HCT116 (cell line): ENCODE results near the gene SMAD7.

ENCODE experiments used
- CTCF ChIP-seq, 3 experiments: fragments of 200-600 bp in 1 of 3; sonication (generic) in 1 of 3; IDR thresholded peaks in 2 of 3; conservative IDR thresholded peaks in 1 of 3; 2 replicates each; pipeline ENCODE4 v1.5.1; 2012 to 2017; ENCODE audit warnings: low read depth in 2 of 3, low read length in 2 of 3, antibody characterized with exemption in 1 of 3, borderline replicate concordance in 1 of 3, control low read depth in 1 of 3, mild to moderate bottlenecking in 1 of 3, mixed read lengths in 1 of 3, mixed run types in 1 of 3, moderate library complexity in 1 of 3; ENCODE audit not compliant: insufficient read depth in 1 of 3
- EZH2 ChIP-seq: fragments of 200-600 bp; sonication (generic); IDR thresholded peaks from 2 replicates; pipeline ENCODE4 v1.6.1; 2017; ENCODE audit warnings: antibody characterized with exemption, mixed run types
- POLR2A ChIP-seq: IDR thresholded peaks from 2 replicates; pipeline ENCODE4 v1.7.0; 2011; ENCODE audit warnings: borderline replicate concordance; ENCODE audit not compliant: insufficient read depth, insufficient read length; ENCODE audit errors: extremely low read depth
- REST ChIP-seq: IDR thresholded peaks from 2 replicates; pipeline ENCODE4 v1.6.1; 2012; ENCODE audit warnings: low read depth

- no peak for TF ChIP-seq CTCF (IDR thresholded peaks at IDR 0.05 in 2 of 3, conservative IDR thresholded peaks at IDR 0.05 in 1 of 3; ENCODE audit: borderline replicate concordance in 1 of 3, insufficient read depth in 1 of 3, low read depth in 2 of 3, low read length in 2 of 3)
- no peak for TF ChIP-seq REST
- no peak for TF ChIP-seq EZH2
- no peak for TF ChIP-seq POLR2A
Measured at GRCh38 chr18:48889115-48889941, 61.4 kb downstream of the SMAD7 start.
